ENCODE measurements around the gene LYVE1. TPM values are rescaled to one million over a fixed set of nuclear protein-coding genes. Genes with fewer than 3 reads are reported as not detected.

LYVE1 gene
- total RNA-seq, 1 donor from 2014 or later: 62.9 TPM

DNA sequence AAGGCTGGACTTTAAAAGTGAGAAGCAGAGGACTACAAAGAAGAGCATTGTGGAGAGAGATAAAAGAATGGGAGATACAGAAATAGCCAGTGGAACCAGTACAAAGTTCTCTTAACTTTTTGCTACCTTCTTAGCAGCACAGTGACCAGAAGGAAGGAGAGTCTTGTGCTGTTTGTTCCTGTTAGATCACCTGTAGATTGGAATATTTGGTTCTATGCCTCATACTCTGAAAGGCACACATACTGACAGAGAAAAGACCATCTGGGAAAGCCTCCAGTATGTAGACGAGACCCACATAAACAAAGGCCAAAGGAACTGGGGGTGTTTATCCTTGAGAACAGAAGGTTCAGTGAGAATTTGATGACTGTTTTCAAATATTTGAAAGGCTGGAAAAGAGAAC lies 46.2 kb downstream of the LYVE1 start:
- H3K9me3 ChIP-seq: no peaks in the 10 kb centered on the region
- TF ChIP-seq, protein P1, sequence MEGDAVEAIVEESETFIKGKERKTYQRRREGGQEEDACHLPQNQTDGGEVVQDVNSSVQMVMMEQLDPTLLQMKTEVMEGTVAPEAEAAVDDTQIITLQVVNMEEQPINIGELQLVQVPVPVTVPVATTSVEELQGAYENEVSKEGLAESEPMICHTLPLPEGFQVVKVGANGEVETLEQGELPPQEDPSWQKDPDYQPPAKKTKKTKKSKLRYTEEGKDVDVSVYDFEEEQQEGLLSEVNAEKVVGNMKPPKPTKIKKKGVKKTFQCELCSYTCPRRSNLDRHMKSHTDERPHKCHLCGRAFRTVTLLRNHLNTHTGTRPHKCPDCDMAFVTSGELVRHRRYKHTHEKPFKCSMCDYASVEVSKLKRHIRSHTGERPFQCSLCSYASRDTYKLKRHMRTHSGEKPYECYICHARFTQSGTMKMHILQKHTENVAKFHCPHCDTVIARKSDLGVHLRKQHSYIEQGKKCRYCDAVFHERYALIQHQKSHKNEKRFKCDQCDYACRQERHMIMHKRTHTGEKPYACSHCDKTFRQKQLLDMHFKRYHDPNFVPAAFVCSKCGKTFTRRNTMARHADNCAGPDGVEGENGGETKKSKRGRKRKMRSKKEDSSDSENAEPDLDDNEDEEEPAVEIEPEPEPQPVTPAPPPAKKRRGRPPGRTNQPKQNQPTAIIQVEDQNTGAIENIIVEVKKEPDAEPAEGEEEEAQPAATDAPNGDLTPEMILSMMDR (IDR thresholded peaks at IDR 0.05): no peak
- TF ChIP-seq POLR2AphosphoS5 (IDR thresholded peaks at IDR 0.05; ENCODE audit: insufficient read depth in 1 of 2, low read depth in 1 of 2): no peak
- no peak for TF ChIP-seq POLR2A (IDR thresholded peaks at IDR 0.05)
- DNase-seq (ENCODE audit: extremely low spot score in 2 of 2): no peak
- no peak overlapping the region for H3K4me3 ChIP-seq
- H3K27me3 ChIP-seq: no peaks in the 10 kb centered on the region
- intact Hi-C loops (cut with DNase I): no loop called here
- peaks cover 44% of the 10 kb centered on the region for H3K4me1 ChIP-seq
- H3K36me3 ChIP-seq: peaks cover 0 to 36% of the 10 kb centered on the region in 2 donors
- H3K27ac ChIP-seq: peak overlapping the region; percentile 72

DNA sequence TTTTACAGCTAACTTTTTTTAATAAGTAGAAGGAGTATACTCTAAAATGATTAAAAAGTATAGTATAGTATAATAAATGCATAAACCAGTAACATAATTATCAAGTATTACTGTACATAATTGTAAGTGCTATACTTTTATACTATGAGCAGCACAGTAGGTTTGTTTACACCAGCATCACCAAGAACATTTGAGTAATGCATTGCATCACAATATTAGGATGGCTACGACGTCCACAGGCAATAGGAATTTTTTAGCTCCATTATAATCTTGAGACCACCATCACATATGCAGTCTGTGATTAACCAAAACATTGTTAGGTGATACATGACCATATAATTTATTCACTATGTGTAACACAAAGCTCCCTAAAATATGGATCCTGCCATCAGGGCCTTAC lies 47.9 kb downstream of the LYVE1 start:
- Histone ChIP-seq H3K36me3 (peaks cover 0 to 36% of the 10 kb centered on the region in 2 donors), H3K9me3 (no peaks in the 10 kb centered on the region), H3K27me3 (no peaks in the 10 kb centered on the region), H3K27ac (no peak overlapping the region), H3K4me3 (no peak overlapping the region), H3K4me1 (peaks cover 34% of the 10 kb centered on the region)
- TF ChIP-seq POLR2A (IDR thresholded peaks at IDR 0.05) (no peak), POLR2AphosphoS5 (IDR thresholded peaks at IDR 0.05; ENCODE audit: insufficient read depth in 1 of 2, low read depth in 1 of 2) (no peak)
- TF ChIP-seq, protein P1 (IDR thresholded peaks at IDR 0.05): no peak
- no peak for DNase-seq (ENCODE audit: extremely low spot score in 2 of 2)
- intact Hi-C loops (cut with DNase I): no loop called here

DNA sequence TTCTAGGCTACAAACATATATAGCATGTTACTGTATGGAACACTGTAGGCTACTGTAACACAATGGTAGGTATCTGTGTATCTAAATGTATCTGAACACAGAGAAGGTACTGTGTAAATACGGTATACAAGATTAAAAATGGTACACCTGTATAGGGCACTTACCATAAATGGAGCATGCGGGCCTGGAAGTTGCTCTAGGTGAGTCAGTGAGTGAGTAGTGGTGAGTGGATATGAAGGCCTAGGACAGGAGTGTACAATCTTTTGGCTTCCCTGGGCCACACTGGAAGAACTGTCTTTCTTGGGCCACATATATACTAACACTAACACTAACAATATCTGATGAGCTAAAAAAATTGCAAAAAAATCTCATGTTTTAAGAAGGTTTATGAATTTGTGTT lies 48.8 kb downstream of the LYVE1 start:
- H3K27ac ChIP-seq: no peak overlapping the region
- DNase-seq (ENCODE audit: extremely low spot score in 2 of 2): no peak

DNA sequence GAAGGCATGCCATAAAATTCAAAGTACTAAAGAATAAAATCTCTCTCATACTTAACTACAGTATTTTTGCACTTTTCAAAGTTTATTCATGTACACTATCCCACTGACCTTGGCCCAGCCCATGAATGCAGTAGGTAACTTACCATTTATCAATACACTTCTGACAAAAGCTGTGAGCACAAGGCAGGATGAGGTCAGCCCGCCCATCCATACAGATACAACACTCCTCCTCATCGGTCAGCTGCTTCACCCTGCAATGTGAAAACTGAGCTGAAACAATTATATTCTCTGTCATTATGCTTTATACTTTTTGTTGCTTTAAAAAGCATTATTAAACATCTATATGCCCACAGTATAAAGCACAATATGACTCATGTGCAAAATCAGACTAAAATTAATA lies 49.6 kb downstream of the LYVE1 start:
- no peak for DNase-seq (ENCODE audit: extremely low spot score in 2 of 2)
- Histone ChIP-seq H3K4me1 (peaks cover 40% of the 10 kb centered on the region), H3K27me3 (no peaks in the 10 kb centered on the region), H3K27ac (no peak overlapping the region), H3K4me3 (no peak overlapping the region), H3K36me3 (peaks cover 0 to 22% of the 10 kb centered on the region in 2 donors), H3K9me3 (no peaks in the 10 kb centered on the region)
- no peak for TF ChIP-seq POLR2A (IDR thresholded peaks at IDR 0.05)
- no peak for TF ChIP-seq POLR2AphosphoS5 (IDR thresholded peaks at IDR 0.05; ENCODE audit: insufficient read depth in 1 of 2, low read depth in 1 of 2)
- TF ChIP-seq, protein P1 (IDR thresholded peaks at IDR 0.05): no peak
- intact Hi-C loops (cut with DNase I): no loop called here

More for the DNA sequence above, 48.8 kb downstream of the LYVE1 start:
- TF ChIP-seq POLR2A (IDR thresholded peaks at IDR 0.05) (no peak), POLR2AphosphoS5 (IDR thresholded peaks at IDR 0.05; ENCODE audit: insufficient read depth in 1 of 2, low read depth in 1 of 2) (no peak)
- Histone ChIP-seq H3K9me3 (no peaks in the 10 kb centered on the region), H3K4me1 (peaks cover 38% of the 10 kb centered on the region), H3K27me3 (no peaks in the 10 kb centered on the region), H3K36me3 (peaks cover 0 to 30% of the 10 kb centered on the region in 2 donors), H3K4me3 (no peak overlapping the region)
- intact Hi-C loops (cut with DNase I): no loop called here

DNA sequence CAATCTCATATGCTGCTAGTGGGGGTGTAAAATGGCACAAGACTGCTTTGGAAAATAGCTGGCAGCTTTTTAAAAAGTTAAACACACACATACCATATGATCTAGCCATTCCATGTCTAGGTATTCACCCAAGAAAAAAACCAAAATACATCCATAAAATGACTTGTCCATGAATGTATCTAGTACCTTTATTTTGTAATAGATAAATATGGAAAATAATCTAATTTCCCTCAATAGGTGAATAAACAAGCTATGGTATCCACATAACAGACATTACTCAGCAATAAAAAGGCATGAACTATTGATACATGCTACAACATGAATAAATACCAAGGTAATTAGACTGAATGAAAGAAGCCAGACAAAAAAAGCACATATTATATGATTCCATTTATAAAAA lies 50.3 kb downstream of the LYVE1 start:
- Histone ChIP-seq H3K36me3 (peaks cover 0 to 20% of the 10 kb centered on the region in 2 donors), H3K27me3 (no peaks in the 10 kb centered on the region), H3K9me3 (no peaks in the 10 kb centered on the region), H3K4me1 (peaks cover 37% of the 10 kb centered on the region), H3K4me3 (no peak overlapping the region), H3K27ac (no peak overlapping the region)
- TF ChIP-seq POLR2AphosphoS5 (IDR thresholded peaks at IDR 0.05; ENCODE audit: insufficient read depth in 1 of 2, low read depth in 1 of 2): peak in 1 of 2 donors; percentile 17
- TF ChIP-seq, protein P1 (IDR thresholded peaks at IDR 0.05): no peak
- no peak for TF ChIP-seq POLR2A (IDR thresholded peaks at IDR 0.05)
- intact Hi-C loops (cut with DNase I): no loop called here
- no peak for DNase-seq (ENCODE audit: extremely low spot score in 2 of 2)
